IPS-NIHi7 (cell line): Measurements from ENCODE around the gene TOX3.

ENCODE experiments used
- DNase-seq: peaks from one replicate; pipeline ENCODE4 v3.0.0; 2012; ENCODE audit warnings: mixed read lengths; ENCODE audit errors: extremely low spot score

TOX3 gene

GRCh38 chr16:52398021-52398420 is 148.9 kb downstream of the TOX3 start:
- no peak for DNase-seq

GRCh38 chr16:52393448-52393847 is 153.5 kb downstream of the TOX3 start:
- no peak for DNase-seq

- no peak for DNase-seq
Observed at GRCh38 chr16:52389045-52389444, 157.9 kb downstream of the TOX3 start.
